ENCODE measurements around the gene UCHL3.

- TF ChIP-seq CTCF (conservative IDR thresholded peaks at IDR 0.05; ENCODE audit: low read depth, low read length): no peak
- TF ChIP-seq CEBPB (IDR thresholded peaks at IDR 0.05; ENCODE audit: low read depth, low read length): no peak
- no peak for TF ChIP-seq POLR2A (IDR thresholded peaks at IDR 0.05; ENCODE audit: low read depth, low read length)
- TF ChIP-seq RAD21 (IDR thresholded peaks at IDR 0.05; ENCODE audit: low read length): no peak
- no peak for TF ChIP-seq RCOR1 (IDR thresholded peaks at IDR 0.05; ENCODE audit: insufficient replicate concordance, low read length)
- TF ChIP-seq CHD1 (IDR thresholded peaks at IDR 0.05; ENCODE audit: low read depth, low read length): no peak
- no peak for TF ChIP-seq USF2 (IDR thresholded peaks at IDR 0.05; ENCODE audit: low read depth, low read length)
- no peak for TF ChIP-seq ELK1 (IDR thresholded peaks at IDR 0.05; ENCODE audit: borderline replicate concordance, low read depth, low read length)
- no peak for TF ChIP-seq BHLHE40 (IDR thresholded peaks at IDR 0.05; ENCODE audit: low read depth, low read length)
- no peak for TF ChIP-seq SMC3 (IDR thresholded peaks at IDR 0.05; ENCODE audit: low read depth, low read length)
- TF ChIP-seq MAFK (IDR thresholded peaks at IDR 0.05; ENCODE audit: low read depth, low read length): no peak
Measured at GRCh38 chr13:75554981-75555380, 5.4 kb downstream of the UCHL3 start.
